G401.6 (cell line): ENCODE measurements around the gene THEMIS.
"Not testable (repeated sequence)": the region's sequence is repeated elsewhere in the genome, so short reads cannot be mapped to it uniquely, and the experiment has no call there.

ENCODE experiments used
- FAIRE-seq: peaks from 2 replicates; lab custom pipeline; 2012; peaks lifted over from hg19 to GRCh38; lab: Jason Lieb, UNC

THEMIS gene

GRCh38 chr6:127718694-127719093 is 182.2 kb downstream of the THEMIS start:
- FAIRE-seq = no peak

DNA sequence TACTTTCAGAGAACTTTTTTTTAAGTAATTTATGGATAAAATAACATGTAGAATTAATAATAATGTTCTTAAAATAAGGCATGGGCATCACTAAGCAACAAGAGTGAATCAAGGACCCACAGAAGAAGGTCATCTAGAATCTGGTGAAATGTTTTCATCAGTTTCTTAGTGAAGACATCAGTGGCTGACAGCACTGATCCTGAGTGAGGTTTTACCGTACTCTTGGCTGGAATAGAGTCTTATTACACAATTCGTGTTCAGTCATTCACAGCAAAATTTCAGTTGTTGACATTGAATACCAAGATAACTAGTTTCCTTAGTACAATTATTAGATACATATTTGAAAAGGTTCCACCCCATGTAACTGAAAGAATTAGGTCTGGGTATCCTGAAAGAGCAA is 183.5 kb downstream of the THEMIS start:
- no peak for FAIRE-seq

DNA sequence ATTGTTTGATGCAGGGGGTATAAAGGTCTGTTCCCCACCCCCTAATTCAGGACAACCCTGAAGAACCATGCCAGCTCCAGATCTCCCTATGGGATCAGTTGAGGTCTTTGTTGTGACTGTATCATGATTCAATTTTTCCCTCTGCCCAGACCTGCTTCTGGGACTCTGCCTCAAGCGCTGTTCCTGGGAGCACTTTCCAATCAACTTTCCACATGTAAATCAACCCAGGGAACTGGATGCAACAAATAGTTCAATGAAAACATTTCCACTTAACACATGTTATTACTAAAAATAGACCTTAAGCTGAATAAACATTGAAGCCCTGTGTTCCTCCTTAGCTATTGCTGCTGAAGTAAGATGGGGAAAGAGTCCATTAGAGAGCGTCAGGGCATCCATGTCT is 184.4 kb downstream of the THEMIS start:
- no peak for FAIRE-seq

DNA sequence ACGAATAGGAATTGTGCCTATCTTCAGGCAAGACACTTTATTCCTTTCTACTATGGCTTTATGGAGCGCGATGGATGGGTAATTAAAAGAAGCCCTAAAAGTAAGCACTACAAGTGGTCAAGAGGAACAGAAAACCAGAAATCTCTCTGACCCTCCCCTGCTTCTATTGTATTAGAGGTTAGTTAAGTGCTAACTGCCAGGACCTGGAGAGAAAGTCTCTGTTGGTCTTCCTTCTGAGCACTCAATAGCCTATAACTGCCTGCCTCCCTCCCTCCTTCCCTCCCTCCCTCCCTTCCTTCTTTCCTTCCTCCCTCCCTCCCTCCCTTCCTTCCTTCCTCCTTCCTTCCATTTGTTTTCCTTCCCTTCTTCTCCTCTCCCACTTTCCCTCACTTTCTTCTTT is 190.2 kb downstream of the THEMIS start:
- no peak for FAIRE-seq

DNA sequence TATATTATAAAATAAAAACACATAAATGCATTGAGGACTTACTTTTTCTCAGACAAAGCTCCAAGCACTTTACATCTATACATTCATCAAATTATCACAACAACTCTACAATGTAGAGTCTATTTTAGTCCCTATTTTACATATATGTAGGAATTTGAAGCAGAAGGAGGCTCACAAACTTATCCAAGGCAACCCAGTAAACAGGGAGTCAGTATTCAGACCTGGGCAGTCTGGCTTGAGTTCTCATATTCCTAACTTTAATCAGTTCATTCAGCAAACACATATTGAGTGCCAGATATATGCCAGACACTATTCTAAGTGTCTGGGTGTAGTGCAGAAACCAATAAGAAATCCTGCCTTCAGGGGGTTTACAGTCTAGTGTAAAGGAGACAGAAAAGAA is 194.6 kb downstream of the THEMIS start:
- no peak for FAIRE-seq

GRCh38 chr6:127695108-127695507 is 205.8 kb downstream of the THEMIS start:
- no peak for FAIRE-seq

- FAIRE-seq = no peak
Measured at GRCh38 chr6:127691146-127691545, 209.7 kb downstream of the THEMIS start.

DNA sequence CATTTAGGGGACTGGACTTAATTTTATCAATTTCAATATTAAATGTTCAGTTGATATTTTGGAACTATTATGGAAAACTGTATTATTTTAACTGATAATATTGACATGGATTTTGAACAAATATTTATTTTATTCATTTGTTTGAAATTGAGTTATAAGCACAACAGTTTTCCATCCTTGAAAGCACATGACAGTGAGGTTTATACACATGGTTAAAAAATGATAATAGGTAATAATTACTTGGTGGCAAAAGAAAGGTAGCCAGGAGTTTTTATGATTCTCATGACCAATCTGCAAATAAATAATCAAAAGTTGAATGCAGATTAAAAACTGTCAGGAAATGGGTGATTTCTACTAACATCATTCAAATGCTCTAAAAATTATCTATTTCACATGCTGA is 210.3 kb downstream of the THEMIS start:
- FAIRE-seq = no peak

DNA sequence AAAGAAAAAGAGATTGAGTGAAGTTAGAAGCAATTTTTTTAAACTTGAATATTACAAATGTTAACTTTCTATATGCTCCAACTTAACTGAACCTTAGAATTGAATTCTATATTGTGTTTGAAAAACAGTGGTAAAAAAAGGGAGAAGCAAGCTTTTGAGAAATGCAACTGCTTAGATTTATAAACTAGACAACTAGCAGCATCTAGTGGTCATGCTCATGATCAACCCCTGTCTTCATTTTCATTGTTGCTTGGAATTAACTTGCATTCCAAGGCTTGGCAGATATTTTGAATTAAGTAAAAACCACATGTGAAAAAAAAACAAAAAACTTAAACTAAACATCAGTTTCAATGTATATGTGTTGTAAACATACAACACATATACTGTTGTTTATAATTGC is 210.8 kb downstream of the THEMIS start:
- no peak for FAIRE-seq

- FAIRE-seq = not testable (repeated sequence)
Measured at GRCh38 chr6:127687490-127687889, 213.4 kb downstream of the THEMIS start.

- no peak for FAIRE-seq
Measured at GRCh38 chr6:127686084-127686483, 214.8 kb downstream of the THEMIS start.

- FAIRE-seq = no peak
Measured at GRCh38 chr6:127684501-127684900, 216.4 kb downstream of the THEMIS start.
